GM21528 (cell line): ENCODE results near the gene SNRNP40.

Source experiments
- ATAC-seq: cut with Tn5 transposase; IDR thresholded peaks from one replicate; pipeline ENCODE4 v1.9.1; 2021; ENCODE audit warnings: mild to moderate bottlenecking, moderate library complexity; ENCODE audit not compliant: unreplicated experiment, low FRiP score

Gene SNRNP40

GRCh38 chr1:31296486-31297276 lies at the start of gene SNRNP40, which contains the start of gene ZCCHC17:
SNRNP40 (minus strand) TSS chr1:31296788; CDS start chr1:31296751, 37 bp downstream.
ZCCHC17 (plus strand) TSS chr1:31297032; CDS start chr1:31310099, 13,067 bp downstream.
- peak; percentile 91 for ATAC-seq

GRCh38 chr1:31345635-31346034 lies 49.0 kb upstream of the SNRNP40 start:
- no peak for ATAC-seq

GRCh38 chr1:31344503-31344902 lies 47.9 kb upstream of the SNRNP40 start:
- no peak for ATAC-seq

GRCh38 chr1:31336687-31337467 lies 40.3 kb upstream of the SNRNP40 start:
- no peak for ATAC-seq

- no peak for ATAC-seq
Measured at GRCh38 chr1:31335007-31335406, 38.4 kb upstream of the SNRNP40 start.

GRCh38 chr1:31327381-31327780 lies 30.8 kb upstream of the SNRNP40 start:
- no peak for ATAC-seq

GRCh38 chr1:31326461-31326860 lies 29.9 kb upstream of the SNRNP40 start:
- no peak for ATAC-seq

- ATAC-seq, result no peak
Measured at GRCh38 chr1:31324992-31325391, 28.4 kb upstream of the SNRNP40 start.

- no peak for ATAC-seq
Measured at GRCh38 chr1:31324093-31324492, 27.5 kb upstream of the SNRNP40 start.

- ATAC-seq, result no peak
Measured at GRCh38 chr1:31318146-31318545, 21.6 kb upstream of the SNRNP40 start.

- no peak for ATAC-seq
Measured at GRCh38 chr1:31315902-31316301, 19.3 kb upstream of the SNRNP40 start.

GRCh38 chr1:31310198-31310597 lies 13.6 kb upstream of the SNRNP40 start:
- no peak for ATAC-seq

- no peak for ATAC-seq
Measured at GRCh38 chr1:31308036-31308435, 11.4 kb upstream of the SNRNP40 start.

- no peak for ATAC-seq
Measured at GRCh38 chr1:31306278-31306677, 9.7 kb upstream of the SNRNP40 start.

- no peak for ATAC-seq
Measured at GRCh38 chr1:31302709-31303441, 6.3 kb upstream of the SNRNP40 start.

GRCh38 chr1:31300193-31300592 lies 3.6 kb upstream of the SNRNP40 start:
- no peak for ATAC-seq

- ATAC-seq, result no peak
Measured at GRCh38 chr1:31299365-31299764, 2.8 kb upstream of the SNRNP40 start.

- ATAC-seq, result peak; percentile 1
Measured at GRCh38 chr1:31297277-31298247, 974 bp upstream of the SNRNP40 start.

GRCh38 chr1:31295874-31296485 lies 608 bp downstream of the SNRNP40 start:
- peak; percentile 8 for ATAC-seq
